ENCODE measurements around the gene XKR8. TPM values are rescaled to one million over a fixed set of nuclear protein-coding genes. Genes with fewer than 3 reads are reported as not detected.

XKR8 gene
- total and polyA plus RNA-seq, 9 donors = 2.3 to 8.6 (median 7.8) TPM

- no peaks in the 10 kb centered on the region for H3K9me3 ChIP-seq (replicated peaks; ENCODE audit: control insufficient read depth, low read depth, low read length)
- 94% methylated on average over 8 of the region's 12 CpGs for WGBS (ENCODE audit: insufficient coverage)
- H3K27me3 ChIP-seq (ENCODE audit: control insufficient read depth, insufficient read depth, low read length) = no peaks in the 10 kb centered on the region
- H3K4me1 ChIP-seq (ENCODE audit: control insufficient read depth, insufficient read depth, low read length) = peaks cover 14% of the 10 kb centered on the region
- H3K36me3 ChIP-seq (ENCODE audit: control insufficient read depth, insufficient read depth, low read length) = peaks cover 62% of the 10 kb centered on the region
- H3K27ac ChIP-seq (ENCODE audit: low read length) = no peak overlapping the region
- DNase-seq = no peak
- no peak overlapping the region for H3K4me3 ChIP-seq (ENCODE audit: low read length)
These were observed 7.5 kb downstream of the XKR8 start for GRCh38 chr1:27967106-27967883.

DNA sequence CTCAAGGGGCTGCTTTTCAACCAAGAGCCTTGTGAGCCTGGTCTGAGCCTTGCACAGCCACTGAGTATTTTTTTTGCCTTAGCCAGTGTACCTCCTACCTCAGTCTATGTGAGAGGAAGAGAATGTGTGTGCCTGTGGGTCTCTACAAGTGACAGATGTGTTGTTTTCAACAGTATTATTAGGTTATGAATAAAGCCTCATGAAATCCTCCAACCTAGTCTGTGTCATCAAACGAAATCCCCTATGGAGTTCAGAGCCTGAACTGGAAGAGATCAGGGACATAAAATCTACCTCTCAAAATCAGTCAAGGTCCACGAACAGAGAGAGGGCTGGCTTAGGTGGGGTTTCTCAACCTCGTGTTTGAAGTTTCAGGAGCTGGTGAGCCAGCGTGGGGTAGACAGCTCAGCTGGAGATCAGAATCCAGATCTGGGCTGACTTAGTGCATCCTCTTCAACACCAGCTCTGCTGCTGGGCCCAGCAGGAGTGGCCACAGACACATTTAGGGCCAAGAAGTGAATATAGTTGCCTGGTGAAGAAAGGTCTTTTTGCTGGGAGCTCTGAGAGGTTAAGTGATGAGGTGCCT, 8.2 kb downstream of the XKR8 start:
- Histone ChIP-seq H3K27me3 (ENCODE audit: control insufficient read depth, insufficient read depth, low read length) (no peaks in the 10 kb centered on the region), H3K27ac (ENCODE audit: low read length) (no peak overlapping the region), H3K4me1 (ENCODE audit: control insufficient read depth, insufficient read depth, low read length) (peaks cover 17% of the 10 kb centered on the region), H3K4me3 (ENCODE audit: low read length) (no peak overlapping the region), H3K36me3 (ENCODE audit: control insufficient read depth, insufficient read depth, low read length) (peaks cover 66% of the 10 kb centered on the region), H3K9me3 (replicated peaks; ENCODE audit: control insufficient read depth, low read depth, low read length) (no peaks in the 10 kb centered on the region)
- no peak for DNase-seq
- WGBS (ENCODE audit: insufficient coverage) = 100% methylated on average over 2 of the region's 4 CpGs

DNA sequence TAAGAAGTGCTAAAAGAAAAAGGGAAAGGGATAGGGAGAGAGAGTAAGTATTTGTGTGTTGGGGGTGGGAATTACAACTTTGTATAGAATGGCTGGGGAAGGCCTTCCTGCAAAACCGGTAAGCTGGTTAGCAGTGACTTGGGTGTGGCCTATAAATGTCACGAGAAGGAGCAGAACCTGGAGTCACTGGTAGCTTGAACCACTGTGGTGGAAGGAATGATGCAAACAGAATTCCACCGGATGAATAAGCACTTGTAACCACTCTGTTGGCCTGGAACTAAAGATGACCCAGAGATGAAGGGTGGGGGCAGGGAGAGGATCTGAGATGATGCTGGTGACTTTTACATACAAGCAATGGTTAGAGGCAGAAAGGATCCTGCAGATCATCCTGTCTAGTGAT, 8.9 kb downstream of the XKR8 start:
- Histone ChIP-seq H3K27ac (ENCODE audit: low read length) (no peak overlapping the region), H3K36me3 (ENCODE audit: control insufficient read depth, insufficient read depth, low read length) (peaks cover 61% of the 10 kb centered on the region)

DNA sequence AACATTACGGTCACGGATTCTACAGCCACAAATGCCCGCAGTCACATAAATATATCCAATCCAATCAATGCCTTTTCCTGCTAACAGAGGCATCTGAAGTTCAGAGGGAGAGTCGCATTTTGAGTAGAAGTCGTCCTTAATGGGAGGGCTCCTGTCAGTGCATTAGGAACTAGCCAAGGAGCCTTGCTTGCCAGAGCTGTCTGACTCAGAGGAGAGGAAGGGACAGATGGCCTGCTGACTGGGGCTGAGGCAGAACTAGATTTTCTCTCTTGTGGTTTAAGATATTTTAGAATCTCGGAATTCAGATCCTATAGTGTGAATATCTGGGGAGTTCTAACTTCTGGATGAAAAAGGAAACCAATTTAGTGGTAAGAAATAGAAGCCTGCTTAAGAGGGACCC, 10.6 kb downstream of the XKR8 start:
- no peaks in the 10 kb centered on the region for H3K27me3 ChIP-seq (ENCODE audit: control insufficient read depth, insufficient read depth, low read length)
- H3K36me3 ChIP-seq (ENCODE audit: control insufficient read depth, insufficient read depth, low read length) = peaks cover 49% of the 10 kb centered on the region
- H3K4me1 ChIP-seq (ENCODE audit: control insufficient read depth, insufficient read depth, low read length) = peaks cover 19% of the 10 kb centered on the region
- DNase-seq = peak; percentile 65
- H3K9me3 ChIP-seq (replicated peaks; ENCODE audit: control insufficient read depth, low read depth, low read length) = no peaks in the 10 kb centered on the region
- no peak overlapping the region for H3K27ac ChIP-seq (ENCODE audit: low read length)
- no peak overlapping the region for H3K4me3 ChIP-seq (ENCODE audit: low read length)
- 38% methylated on average over 1 of the region's 6 CpGs for WGBS (ENCODE audit: insufficient coverage)

More for the DNA sequence above, 8.9 kb downstream of the XKR8 start:
- no peaks in the 10 kb centered on the region for H3K27me3 ChIP-seq (ENCODE audit: control insufficient read depth, insufficient read depth, low read length)
- H3K4me1 ChIP-seq (ENCODE audit: control insufficient read depth, insufficient read depth, low read length) = peaks cover 19% of the 10 kb centered on the region
- no peak overlapping the region for H3K4me3 ChIP-seq (ENCODE audit: low read length)
- 90% methylated on average over 3 of the region's 3 CpGs for WGBS (ENCODE audit: insufficient coverage)
- DNase-seq = no peak
- no peaks in the 10 kb centered on the region for H3K9me3 ChIP-seq (replicated peaks; ENCODE audit: control insufficient read depth, low read depth, low read length)

GRCh38 chr1:27971674-27972073, 11.9 kb downstream of the XKR8 start:
- Histone ChIP-seq H3K4me3 (ENCODE audit: low read length) (no peak overlapping the region), H3K27me3 (ENCODE audit: control insufficient read depth, insufficient read depth, low read length) (no peaks in the 10 kb centered on the region), H3K9me3 (replicated peaks; ENCODE audit: control insufficient read depth, low read depth, low read length) (no peaks in the 10 kb centered on the region), H3K27ac (ENCODE audit: low read length) (no peak overlapping the region), H3K4me1 (ENCODE audit: control insufficient read depth, insufficient read depth, low read length) (peaks cover 19% of the 10 kb centered on the region), H3K36me3 (ENCODE audit: control insufficient read depth, insufficient read depth, low read length) (peaks cover 37% of the 10 kb centered on the region)
- DNase-seq = peak; percentile 60

GRCh38 chr1:27972141-27972540, 12.4 kb downstream of the XKR8 start:
- no peaks in the 10 kb centered on the region for H3K27me3 ChIP-seq (ENCODE audit: control insufficient read depth, insufficient read depth, low read length)
- DNase-seq = no peak
- no peak overlapping the region for H3K4me3 ChIP-seq (ENCODE audit: low read length)
- H3K9me3 ChIP-seq (replicated peaks; ENCODE audit: control insufficient read depth, low read depth, low read length) = no peaks in the 10 kb centered on the region
- H3K27ac ChIP-seq (ENCODE audit: low read length) = no peak overlapping the region
- no CpG with 5 or more reads among the region's 4 CpGs for WGBS (ENCODE audit: insufficient coverage)
- peaks cover 32% of the 10 kb centered on the region for H3K36me3 ChIP-seq (ENCODE audit: control insufficient read depth, insufficient read depth, low read length)
- peaks cover 19% of the 10 kb centered on the region for H3K4me1 ChIP-seq (ENCODE audit: control insufficient read depth, insufficient read depth, low read length)

DNA sequence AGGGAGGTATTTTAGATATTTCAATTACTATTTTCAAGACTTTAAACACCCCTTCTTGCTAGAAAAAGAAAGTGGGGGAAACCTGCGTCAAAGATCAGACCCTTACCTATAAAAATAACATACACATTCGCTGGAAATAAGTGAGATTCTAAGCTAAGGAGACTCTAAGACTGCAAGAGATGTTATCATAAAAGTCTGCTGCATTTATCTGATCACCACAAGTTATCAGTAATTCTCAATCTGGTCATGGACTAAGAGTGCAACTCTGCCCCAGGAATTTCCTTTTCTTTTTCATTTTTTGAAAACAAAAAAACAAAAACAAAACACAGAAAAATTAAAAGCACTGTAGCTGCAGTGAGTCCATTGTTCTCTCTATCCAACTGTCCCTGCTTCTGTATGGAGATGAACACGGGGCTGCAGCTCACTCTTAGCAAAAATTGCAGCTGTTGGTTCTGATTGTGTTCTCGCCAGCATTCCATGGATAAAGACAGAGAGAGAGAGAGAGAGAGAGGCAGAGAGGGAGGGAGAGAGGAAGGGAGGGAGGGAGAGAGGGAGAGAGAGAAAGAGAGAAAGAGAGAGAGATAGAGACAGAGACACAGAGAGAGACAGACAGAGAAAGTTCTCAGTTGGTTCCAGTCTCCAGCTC, 14.1 kb downstream of the XKR8 start:
- Histone ChIP-seq H3K27me3 (ENCODE audit: control insufficient read depth, insufficient read depth, low read length) (no peaks in the 10 kb centered on the region), H3K4me3 (ENCODE audit: low read length) (no peak overlapping the region), H3K27ac (ENCODE audit: low read length) (peak overlapping the region; percentile 47), H3K9me3 (replicated peaks; ENCODE audit: control insufficient read depth, low read depth, low read length) (no peaks in the 10 kb centered on the region), H3K4me1 (ENCODE audit: control insufficient read depth, insufficient read depth, low read length) (peaks cover 19% of the 10 kb centered on the region), H3K36me3 (ENCODE audit: control insufficient read depth, insufficient read depth, low read length) (peaks cover 23% of the 10 kb centered on the region)
- WGBS (ENCODE audit: insufficient coverage) = 39% methylated on average over 2 of the region's 4 CpGs
- peak; percentile 71 for DNase-seq

- no peak overlapping the region for H3K4me3 ChIP-seq (ENCODE audit: low read length)
- H3K9me3 ChIP-seq (replicated peaks; ENCODE audit: control insufficient read depth, low read depth, low read length) = no peaks in the 10 kb centered on the region
- H3K4me1 ChIP-seq (ENCODE audit: control insufficient read depth, insufficient read depth, low read length) = peaks cover 19% of the 10 kb centered on the region
- H3K36me3 ChIP-seq (ENCODE audit: control insufficient read depth, insufficient read depth, low read length) = peaks cover 23% of the 10 kb centered on the region
- no peaks in the 10 kb centered on the region for H3K27me3 ChIP-seq (ENCODE audit: control insufficient read depth, insufficient read depth, low read length)
- DNase-seq = no peak
- peak overlapping the region; percentile 47 for H3K27ac ChIP-seq (ENCODE audit: low read length)
These were observed 14.6 kb downstream of the XKR8 start for GRCh38 chr1:27974417-27974781.

- Histone ChIP-seq H3K4me3 (ENCODE audit: low read length) (no peak overlapping the region), H3K36me3 (ENCODE audit: control insufficient read depth, insufficient read depth, low read length) (peaks cover 7% of the 10 kb centered on the region), H3K4me1 (ENCODE audit: control insufficient read depth, insufficient read depth, low read length) (peaks cover 3% of the 10 kb centered on the region), H3K9me3 (replicated peaks; ENCODE audit: control insufficient read depth, low read depth, low read length) (no peaks in the 10 kb centered on the region), H3K27me3 (ENCODE audit: control insufficient read depth, insufficient read depth, low read length) (no peaks in the 10 kb centered on the region), H3K27ac (ENCODE audit: low read length) (no peak overlapping the region)
- no CpG with 5 or more reads among the region's 1 CpG for WGBS (ENCODE audit: insufficient coverage)
- DNase-seq = peak; percentile 72
These were observed 19.5 kb downstream of the XKR8 start for GRCh38 chr1:27979151-27979858.

DNA sequence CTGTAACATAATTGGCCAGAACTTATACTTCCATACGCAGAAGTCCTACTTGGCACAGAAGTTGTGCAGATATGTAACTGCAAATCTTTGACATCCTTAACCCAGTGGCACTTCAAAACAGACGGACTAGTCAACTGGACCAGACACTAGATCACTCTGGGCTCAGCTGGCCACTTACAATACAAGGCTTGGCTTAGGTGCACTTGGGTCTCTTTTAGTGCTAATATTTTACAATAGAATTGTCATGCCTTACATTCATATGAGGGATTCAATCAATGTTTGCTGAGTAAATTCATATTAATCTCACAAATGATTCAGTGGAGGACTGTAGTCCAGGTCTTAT, 20.1 kb downstream of the XKR8 start:
- DNase-seq = no peak
- Histone ChIP-seq H3K9me3 (replicated peaks; ENCODE audit: control insufficient read depth, low read depth, low read length) (no peaks in the 10 kb centered on the region), H3K4me1 (ENCODE audit: control insufficient read depth, insufficient read depth, low read length) (peaks cover 3% of the 10 kb centered on the region), H3K4me3 (ENCODE audit: low read length) (no peak overlapping the region), H3K36me3 (ENCODE audit: control insufficient read depth, insufficient read depth, low read length) (peaks cover 3% of the 10 kb centered on the region), H3K27me3 (ENCODE audit: control insufficient read depth, insufficient read depth, low read length) (no peaks in the 10 kb centered on the region), H3K27ac (ENCODE audit: low read length) (no peak overlapping the region)
- WGBS (ENCODE audit: insufficient coverage) = no CpG with 5 or more reads among the region's 2 CpGs
